GM21381 (cell line): Measurements from ENCODE around the gene ZNF367.

ENCODE experiments used
- ATAC-seq: cut with Tn5 transposase; IDR thresholded peaks from one replicate; pipeline ENCODE4 v1.9.1; 2021; ENCODE audit warnings: mild to moderate bottlenecking, moderate library complexity; ENCODE audit not compliant: unreplicated experiment

ZNF367 gene

GRCh38 chr9:96418083-96418919 lies at the start of gene ZNF367:
Gene ZNF367 (minus strand): TSS chr9:96418370. CDS start chr9:96418032, 338 bp downstream.
- peak; percentile 54 for ATAC-seq

DNA sequence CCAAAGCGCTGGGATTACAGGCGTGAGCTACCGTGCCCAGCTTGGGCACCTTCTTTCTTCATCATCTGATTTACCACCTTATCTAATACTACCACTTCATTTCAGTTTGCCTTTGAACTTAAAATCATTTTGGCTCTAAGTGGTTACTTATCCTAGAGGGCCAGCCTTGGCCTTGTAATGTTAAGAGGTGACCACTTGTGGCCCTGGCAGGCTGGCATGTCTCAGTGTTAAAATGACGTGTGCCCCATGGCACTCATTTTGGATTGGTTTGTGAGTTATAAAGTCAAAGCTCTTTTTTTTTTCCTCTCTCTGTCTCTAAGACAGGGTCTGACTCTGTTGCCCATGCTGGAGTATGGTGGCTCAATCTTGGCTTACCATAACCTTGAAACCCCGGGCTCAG lies 49.6 kb upstream of the ZNF367 start:
- ATAC-seq: no peak

- ATAC-seq: no peak
Observed at GRCh38 chr9:96464426-96464825, 46.3 kb upstream of the ZNF367 start.

- ATAC-seq: no peak
Observed at GRCh38 chr9:96462541-96462940, 44.4 kb upstream of the ZNF367 start.

DNA sequence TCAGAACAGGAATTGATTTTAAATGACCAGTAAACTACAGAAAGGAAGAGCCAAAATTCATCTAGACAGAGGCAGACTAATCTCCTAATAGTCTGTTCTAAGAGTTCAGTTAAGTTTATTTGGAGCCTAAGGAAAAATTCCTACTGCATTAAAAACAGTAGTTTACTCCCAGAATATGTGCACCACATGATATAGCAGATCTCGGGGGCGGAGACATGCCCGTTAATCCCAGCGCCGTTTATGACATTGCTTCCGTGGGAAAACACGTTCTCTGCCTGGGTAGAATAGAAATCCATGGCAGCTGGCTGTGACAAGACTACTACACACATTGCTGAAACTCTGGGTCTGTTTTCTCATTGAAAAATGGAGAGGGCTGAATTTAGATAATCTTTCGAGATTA lies 43.2 kb upstream of the ZNF367 start:
- no peak for ATAC-seq

DNA sequence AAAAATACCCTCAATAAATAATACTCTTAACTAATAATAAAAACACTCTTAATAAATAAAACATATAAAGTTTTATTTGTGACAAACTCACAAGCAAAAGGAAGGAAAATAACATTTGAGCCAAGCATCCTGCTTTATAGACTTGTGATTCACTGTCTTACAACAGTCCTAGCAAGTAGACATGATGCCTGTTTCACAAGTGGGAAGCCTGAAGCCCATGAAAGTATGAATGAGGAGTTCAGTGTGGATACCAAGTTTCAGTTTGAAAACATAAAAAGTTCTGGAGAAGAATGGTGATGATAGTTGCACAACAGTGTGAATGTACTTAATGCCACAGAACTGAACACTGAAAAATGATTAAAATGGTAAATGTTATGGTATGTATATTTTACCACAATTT lies 42.7 kb upstream of the ZNF367 start:
- no peak for ATAC-seq

- no peak for ATAC-seq
Observed at GRCh38 chr9:96460470-96460869, 42.3 kb upstream of the ZNF367 start.

GRCh38 chr9:96459268-96460007 lies 41.3 kb upstream of the ZNF367 start:
- ATAC-seq: no peak

- ATAC-seq: no peak
Observed at GRCh38 chr9:96458226-96458625, 40.1 kb upstream of the ZNF367 start.

DNA sequence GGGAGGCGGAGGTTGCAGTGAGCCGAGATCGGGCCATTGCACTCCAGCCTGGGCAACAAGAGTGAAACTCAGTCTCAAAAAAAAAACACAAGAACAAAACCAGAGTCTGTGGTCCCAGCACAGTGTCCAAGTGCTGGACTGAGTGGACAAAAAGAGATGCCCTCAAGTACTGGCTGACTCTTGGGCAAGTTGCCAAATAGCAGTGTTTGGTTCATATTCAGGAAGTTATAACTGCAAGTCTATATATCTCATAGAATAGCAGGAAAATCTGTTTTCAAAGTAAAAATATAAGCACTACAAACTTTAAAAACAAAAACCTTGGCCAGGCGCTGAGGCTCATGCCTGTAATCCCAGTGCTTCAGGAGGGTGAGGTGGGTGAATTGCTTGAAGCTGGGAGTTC lies 39.1 kb upstream of the ZNF367 start:
- ATAC-seq: no peak

DNA sequence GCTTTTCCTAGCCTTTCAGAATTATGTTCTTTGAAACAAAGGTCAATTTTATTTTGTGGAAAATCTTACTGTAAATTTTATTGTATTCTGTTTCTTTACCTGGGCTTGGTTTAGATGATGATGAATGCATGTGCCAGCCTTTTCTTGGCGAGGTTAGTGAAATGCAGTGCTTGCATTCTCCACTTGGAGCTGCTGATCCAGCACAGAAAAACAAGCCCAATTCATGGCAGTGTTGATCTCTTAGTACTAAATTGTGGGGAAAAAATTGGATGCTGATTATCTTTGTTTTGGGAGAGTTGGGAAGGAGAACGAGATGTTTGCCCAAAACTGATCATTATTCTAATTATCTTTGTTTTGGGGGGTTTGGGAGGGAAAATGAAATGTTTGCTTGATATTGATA lies 35.5 kb upstream of the ZNF367 start:
- ATAC-seq: no peak

DNA sequence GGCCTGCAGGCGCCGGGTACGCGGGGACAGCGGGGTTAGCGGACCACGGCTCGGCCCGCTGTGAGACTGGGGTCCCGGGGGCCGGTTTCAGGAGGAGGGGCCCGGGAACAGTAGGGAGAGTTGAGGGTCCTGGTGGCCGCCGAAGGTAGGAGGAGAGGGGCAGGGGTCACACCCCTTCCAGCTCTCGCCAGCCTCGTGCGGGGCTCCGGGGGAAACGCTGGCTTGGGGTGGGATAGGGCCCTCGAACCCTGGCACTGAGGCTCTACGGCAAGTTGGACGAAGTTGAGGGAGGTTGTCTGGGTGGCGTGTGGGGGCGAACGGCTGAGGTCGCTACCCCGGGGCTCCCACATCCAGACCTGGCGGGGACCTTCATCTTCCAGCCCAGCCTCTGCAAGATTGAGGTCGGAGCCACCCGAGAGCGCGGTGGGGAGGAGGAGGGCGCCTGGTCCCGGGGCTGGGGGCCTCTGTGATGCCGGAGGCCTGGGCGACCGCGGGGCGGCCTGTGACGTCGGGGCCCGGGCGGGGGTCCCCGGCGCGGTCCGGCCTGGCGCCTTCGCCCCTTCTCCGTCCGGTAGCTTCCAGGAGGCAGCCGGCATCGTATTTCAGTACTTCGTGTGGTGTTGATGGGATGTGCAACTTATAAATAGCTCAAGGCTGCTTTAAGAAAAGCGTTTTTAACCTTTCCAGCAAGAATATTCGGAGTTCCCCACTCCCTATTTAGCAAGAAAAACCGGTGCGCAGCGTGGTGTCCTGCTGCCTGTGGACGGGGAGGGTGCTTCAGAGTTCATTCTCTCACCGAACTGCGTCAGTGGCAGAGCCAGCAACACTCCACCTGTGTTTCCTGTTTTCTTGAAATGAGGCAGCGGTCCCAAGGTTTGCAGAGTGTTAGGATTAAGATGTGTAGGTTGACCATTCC lies 32.7 kb upstream of the ZNF367 start:
- no peak for ATAC-seq

DNA sequence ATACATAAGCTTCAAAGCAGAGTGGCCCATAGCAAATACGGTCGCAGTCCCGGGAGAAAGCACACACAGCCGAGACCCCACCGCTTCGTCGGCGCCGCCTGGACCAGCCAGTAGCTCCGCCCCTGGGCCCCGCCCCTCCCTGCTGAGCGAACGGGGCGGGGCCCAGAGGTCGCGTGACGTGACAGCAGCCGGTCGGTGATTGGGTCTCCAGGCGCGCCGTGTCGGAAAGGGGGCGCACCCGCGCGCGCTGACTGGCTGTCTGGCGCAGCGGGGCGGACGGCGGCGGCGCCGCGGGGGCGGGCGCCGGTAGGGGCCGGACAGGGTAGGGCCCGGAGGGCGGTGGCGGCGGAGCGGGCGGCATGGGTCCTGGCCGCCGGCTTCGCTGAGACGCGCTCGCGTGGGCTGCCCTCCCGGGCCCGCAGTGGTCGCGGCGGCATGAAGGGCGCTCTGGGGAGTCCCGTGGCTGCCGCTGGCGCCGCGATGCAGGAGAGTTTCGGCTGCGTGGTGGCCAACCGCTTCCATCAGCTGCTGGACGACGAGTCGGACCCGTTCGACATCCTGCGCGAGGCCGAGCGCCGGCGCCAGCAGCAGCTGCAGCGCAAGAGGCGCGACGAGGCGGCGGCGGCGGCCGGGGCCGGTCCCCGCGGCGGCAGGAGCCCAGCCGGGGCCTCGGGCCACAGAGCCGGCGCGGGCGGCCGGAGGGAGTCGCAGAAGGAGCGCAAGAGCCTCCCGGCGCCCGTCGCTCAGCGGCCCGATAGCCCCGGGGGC lies 31.9 kb upstream of the ZNF367 start, which contains the start of gene HABP4:
TSS of gene HABP4 (plus strand) at position 325 of the 768 bp plus-strand sequence. CDS start at position 436, 111 bp downstream.
- peak; percentile 98 for ATAC-seq

DNA sequence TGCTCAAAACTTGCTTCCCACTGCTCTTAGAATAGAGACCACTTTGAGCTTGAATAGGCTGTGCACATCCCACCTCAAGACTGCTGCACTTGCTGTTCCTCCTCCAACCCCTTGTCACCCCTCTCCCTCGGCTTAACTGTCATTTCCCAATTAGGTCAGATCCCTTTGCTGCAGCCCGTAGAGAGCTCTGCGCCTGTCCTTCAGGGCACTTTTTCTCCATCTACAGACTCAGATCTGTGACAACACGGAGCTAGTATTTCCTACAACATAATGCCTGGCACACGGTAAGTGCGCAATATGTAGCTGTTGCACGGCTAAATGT lies 31.3 kb upstream of the ZNF367 start:
- peak; percentile 16 for ATAC-seq

- ATAC-seq: no peak
Observed at GRCh38 chr9:96448546-96449170, 30.5 kb upstream of the ZNF367 start.

- no peak for ATAC-seq
Observed at GRCh38 chr9:96447406-96447805, 29.2 kb upstream of the ZNF367 start.

DNA sequence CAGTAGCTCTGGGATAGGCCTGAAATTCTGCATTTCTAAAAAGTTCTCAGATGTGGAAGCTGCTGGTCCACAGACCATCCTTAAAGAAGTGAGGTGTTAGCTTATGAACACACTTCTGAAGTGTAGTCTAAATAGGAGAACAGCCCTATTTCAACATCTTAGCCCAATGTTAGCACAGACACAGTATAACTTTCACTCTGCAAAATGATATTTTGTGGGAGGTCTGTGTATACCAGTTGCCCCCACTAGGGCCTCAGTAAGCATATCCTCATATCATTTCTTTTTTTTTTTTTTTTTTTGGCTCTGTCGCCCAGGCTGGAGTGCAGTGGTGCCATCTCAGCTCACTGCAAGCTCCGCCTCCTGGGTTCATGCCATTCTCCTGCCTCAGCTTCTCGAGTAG lies 24.3 kb upstream of the ZNF367 start:
- ATAC-seq: no peak

GRCh38 chr9:96441798-96442445 lies 23.8 kb upstream of the ZNF367 start:
- ATAC-seq: no peak

- ATAC-seq: no peak
Observed at GRCh38 chr9:96440671-96441199, 22.6 kb upstream of the ZNF367 start.
